ENCODE measurements around the gene USP46.

DNA sequence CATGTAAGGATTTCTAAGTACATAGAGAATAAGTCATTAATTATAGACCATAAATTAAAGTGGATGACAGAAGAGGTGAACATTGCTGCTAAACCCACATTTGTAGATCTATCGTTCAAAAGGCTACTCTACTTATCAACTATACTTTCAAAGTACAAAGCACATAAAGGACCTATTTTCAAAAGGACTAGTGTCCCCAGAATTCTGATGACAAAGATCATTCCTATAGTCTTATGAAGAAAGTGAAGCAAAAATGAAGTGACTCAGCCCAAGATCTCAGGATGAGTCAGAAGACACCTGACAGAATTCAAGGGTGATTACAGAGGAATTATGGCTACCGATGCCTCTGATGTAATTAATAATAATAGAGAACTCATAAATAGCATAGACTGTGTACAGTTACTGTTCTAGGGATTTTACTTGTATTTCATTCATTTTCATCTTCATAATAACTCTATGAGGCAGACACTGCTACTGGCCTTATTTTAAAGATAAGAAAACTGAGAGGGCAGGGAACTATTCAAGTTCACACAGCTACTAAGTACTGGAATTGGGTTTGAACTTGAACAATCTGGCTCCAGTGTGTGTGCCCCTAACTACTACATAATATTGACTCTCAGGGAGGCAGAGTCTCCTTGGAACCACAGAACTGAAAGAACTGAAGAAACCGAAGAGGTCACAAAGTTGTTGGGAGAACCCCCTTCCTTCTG, 17.1 kb downstream of the USP46 start:
- TF ChIP-seq, protein P1, sequence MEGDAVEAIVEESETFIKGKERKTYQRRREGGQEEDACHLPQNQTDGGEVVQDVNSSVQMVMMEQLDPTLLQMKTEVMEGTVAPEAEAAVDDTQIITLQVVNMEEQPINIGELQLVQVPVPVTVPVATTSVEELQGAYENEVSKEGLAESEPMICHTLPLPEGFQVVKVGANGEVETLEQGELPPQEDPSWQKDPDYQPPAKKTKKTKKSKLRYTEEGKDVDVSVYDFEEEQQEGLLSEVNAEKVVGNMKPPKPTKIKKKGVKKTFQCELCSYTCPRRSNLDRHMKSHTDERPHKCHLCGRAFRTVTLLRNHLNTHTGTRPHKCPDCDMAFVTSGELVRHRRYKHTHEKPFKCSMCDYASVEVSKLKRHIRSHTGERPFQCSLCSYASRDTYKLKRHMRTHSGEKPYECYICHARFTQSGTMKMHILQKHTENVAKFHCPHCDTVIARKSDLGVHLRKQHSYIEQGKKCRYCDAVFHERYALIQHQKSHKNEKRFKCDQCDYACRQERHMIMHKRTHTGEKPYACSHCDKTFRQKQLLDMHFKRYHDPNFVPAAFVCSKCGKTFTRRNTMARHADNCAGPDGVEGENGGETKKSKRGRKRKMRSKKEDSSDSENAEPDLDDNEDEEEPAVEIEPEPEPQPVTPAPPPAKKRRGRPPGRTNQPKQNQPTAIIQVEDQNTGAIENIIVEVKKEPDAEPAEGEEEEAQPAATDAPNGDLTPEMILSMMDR (IDR thresholded peaks at IDR 0.05): no peak
- no peak for TF ChIP-seq POLR2A (IDR thresholded peaks at IDR 0.05)
